Measurements from ENCODE around the gene TLE5. TPM values are rescaled to one million over a fixed set of nuclear protein-coding genes. Genes with fewer than 3 reads are reported as not detected.

Gene TLE5
- total RNA-seq, 3 donors from 2014 or later = 329 to 407 (median 397) TPM

DNA sequence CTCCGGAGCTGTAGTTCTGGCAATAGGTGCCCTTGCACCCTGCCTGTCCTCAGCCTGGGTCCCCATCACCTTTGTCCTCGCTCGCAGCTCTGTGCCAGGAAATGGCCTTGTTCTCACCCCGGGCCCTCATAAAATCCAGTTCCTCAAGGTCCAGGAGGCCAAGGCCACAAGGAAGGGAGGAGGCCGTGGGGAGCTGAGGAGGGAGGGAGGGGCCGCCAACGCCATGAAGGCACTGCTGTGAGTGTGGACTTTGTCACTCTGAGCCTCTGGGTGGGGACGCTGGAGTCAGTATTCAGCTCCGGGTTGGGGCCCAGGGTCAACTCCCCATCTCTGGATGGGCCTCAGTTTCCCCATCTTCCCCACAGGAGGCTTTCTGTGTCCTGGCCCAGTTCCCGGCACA is 22.6 kb upstream of the TLE5 start:
- intact Hi-C loops (cut with DNase I; ENCODE audit: low total_unique reads) = no loop called here
- TF ChIP-seq, protein P1, sequence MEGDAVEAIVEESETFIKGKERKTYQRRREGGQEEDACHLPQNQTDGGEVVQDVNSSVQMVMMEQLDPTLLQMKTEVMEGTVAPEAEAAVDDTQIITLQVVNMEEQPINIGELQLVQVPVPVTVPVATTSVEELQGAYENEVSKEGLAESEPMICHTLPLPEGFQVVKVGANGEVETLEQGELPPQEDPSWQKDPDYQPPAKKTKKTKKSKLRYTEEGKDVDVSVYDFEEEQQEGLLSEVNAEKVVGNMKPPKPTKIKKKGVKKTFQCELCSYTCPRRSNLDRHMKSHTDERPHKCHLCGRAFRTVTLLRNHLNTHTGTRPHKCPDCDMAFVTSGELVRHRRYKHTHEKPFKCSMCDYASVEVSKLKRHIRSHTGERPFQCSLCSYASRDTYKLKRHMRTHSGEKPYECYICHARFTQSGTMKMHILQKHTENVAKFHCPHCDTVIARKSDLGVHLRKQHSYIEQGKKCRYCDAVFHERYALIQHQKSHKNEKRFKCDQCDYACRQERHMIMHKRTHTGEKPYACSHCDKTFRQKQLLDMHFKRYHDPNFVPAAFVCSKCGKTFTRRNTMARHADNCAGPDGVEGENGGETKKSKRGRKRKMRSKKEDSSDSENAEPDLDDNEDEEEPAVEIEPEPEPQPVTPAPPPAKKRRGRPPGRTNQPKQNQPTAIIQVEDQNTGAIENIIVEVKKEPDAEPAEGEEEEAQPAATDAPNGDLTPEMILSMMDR (IDR thresholded peaks at IDR 0.05) = no peak
- TF ChIP-seq POLR2AphosphoS5 (IDR thresholded peaks at IDR 0.05) (no peak), POLR2A (IDR thresholded peaks at IDR 0.05) (no peak)
- H3K9me3 ChIP-seq = no peaks in the 10 kb centered on the region

DNA sequence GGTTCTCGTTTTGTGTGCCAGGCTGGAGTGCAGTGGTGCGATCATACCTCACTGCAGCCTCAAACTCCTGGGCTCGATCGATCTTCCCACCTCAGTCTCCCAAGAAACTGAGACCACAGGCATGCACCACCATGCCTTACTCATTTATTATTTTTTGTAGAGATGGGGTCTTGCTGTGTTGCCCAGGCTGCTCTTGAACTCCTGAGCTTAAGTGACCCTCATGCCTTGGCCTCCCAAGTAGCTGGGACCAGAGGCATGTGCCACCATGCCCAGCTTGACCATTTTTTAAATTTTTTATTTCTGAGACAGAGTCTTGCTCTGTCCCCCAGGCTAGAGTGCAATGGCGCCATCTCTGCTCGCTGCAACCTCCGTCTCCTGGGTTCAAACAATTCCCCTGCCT is 21.7 kb upstream of the TLE5 start:
- TF ChIP-seq POLR2AphosphoS5 (IDR thresholded peaks at IDR 0.05) = no peak
- TF ChIP-seq, protein P1 (IDR thresholded peaks at IDR 0.05) = no peak
- TF ChIP-seq POLR2A (IDR thresholded peaks at IDR 0.05) = no peak
- no peaks in the 10 kb centered on the region for H3K27me3 ChIP-seq
- H3K27ac ChIP-seq = no peak overlapping the region
- intact Hi-C loops (cut with DNase I; ENCODE audit: low total_unique reads) = no loop called here
- peaks cover 0 to 5% of the 10 kb centered on the region in 2 donors for H3K4me1 ChIP-seq
- DNase-seq (ENCODE audit: low spot score in 2 of 2) = no peak
- no peak overlapping the region for H3K4me3 ChIP-seq
- no peaks in the 10 kb centered on the region for H3K9me3 ChIP-seq
- H3K36me3 ChIP-seq = no peaks in the 10 kb centered on the region

More for the DNA sequence above, 22.6 kb upstream of the TLE5 start:
- Histone ChIP-seq H3K36me3 (no peaks in the 10 kb centered on the region), H3K27me3 (no peaks in the 10 kb centered on the region), H3K27ac (no peak overlapping the region), H3K4me3 (no peak overlapping the region), H3K4me1 (peaks cover 0 to 5% of the 10 kb centered on the region in 2 donors)
- no peak for DNase-seq (ENCODE audit: low spot score in 2 of 2)

DNA sequence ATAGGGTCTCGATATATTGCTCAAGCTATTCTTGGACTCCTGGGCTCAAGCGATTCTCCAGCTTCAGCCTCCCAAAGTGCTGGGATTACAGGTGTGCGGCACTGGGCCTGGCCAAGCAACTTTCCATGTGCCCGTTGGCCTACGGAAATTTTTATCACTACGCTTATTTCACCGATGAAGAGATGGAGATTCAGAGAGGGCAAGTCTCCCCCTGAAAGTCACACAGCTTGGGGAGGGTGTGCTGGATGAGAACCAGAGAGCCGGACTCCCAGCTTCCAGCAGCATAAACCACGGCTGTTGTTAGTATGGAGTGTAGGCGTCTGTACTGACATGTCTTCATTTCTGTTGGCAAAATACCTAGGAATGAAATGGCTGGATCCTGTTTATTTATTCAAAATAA is 20.0 kb upstream of the TLE5 start:
- intact Hi-C loops (cut with DNase I; ENCODE audit: low total_unique reads) = no loop called here
- Histone ChIP-seq H3K4me1 (peaks cover 0 to 5% of the 10 kb centered on the region in 2 donors), H3K27me3 (no peaks in the 10 kb centered on the region), H3K27ac (no peak overlapping the region), H3K4me3 (no peak overlapping the region), H3K36me3 (no peaks in the 10 kb centered on the region), H3K9me3 (no peaks in the 10 kb centered on the region)
- TF ChIP-seq, protein P1 (IDR thresholded peaks at IDR 0.05) = no peak
- no peak for TF ChIP-seq POLR2AphosphoS5 (IDR thresholded peaks at IDR 0.05)
- TF ChIP-seq POLR2A (IDR thresholded peaks at IDR 0.05) = no peak
- no peak for DNase-seq (ENCODE audit: low spot score in 2 of 2)

DNA sequence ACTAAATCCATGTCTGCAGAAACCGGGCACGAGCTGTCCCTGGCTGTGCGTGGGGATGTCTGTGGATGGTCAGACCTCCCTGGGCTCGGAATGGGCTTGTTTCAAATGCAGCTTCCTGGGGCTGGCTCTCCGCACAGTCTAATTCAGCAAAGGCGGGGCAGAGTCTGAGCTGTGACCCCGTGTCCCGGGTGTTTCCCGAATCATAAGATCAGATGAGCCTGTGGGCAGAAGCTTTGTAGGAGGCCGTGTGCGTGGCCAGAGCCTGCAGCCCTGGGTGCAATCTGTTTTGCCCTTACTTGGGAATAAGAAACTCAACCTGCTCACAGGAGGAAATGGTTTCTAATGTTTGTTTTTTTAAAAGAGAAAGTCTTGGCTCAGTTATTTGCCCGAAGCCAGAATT is 18.0 kb upstream of the TLE5 start:
- Histone ChIP-seq H3K9me3 (no peaks in the 10 kb centered on the region), H3K4me1 (peaks cover 0 to 5% of the 10 kb centered on the region in 2 donors), H3K4me3 (no peak overlapping the region), H3K27ac (peak overlapping the region; percentile 82 to 85), H3K36me3 (no peaks in the 10 kb centered on the region), H3K27me3 (no peaks in the 10 kb centered on the region)
- TF ChIP-seq POLR2AphosphoS5 (IDR thresholded peaks at IDR 0.05) = peak in 2 of 3 donors; percentile 16 to 48
- TF ChIP-seq, protein P1 (IDR thresholded peaks at IDR 0.05) = no peak
- no peak for TF ChIP-seq POLR2A (IDR thresholded peaks at IDR 0.05)
- DNase-seq (ENCODE audit: low spot score in 2 of 2) = peak in 1 of 2 donors; percentile 77
- intact Hi-C loops (cut with DNase I; ENCODE audit: low total_unique reads) = no loop called here

DNA sequence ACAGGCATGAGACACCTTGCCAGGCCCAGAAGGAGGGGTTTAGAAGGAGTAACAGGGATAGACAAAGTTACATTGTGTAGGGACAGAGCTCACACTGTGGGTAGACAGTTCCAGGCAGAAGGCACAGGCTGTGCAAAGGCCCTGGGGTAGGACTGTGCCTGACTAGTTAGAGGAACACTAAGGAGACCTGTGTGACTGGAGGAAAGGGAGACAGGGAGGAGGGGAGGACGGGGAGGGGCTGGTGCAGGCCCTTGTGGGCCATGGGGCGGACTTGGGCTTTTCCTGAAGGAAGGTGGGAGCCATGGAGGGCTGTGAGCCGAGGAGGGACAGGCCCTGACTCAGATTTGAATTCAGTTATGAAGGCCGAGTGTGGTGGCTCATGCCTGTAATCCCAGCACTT is 17.3 kb upstream of the TLE5 start:
- Histone ChIP-seq H3K4me3 (no peak overlapping the region), H3K27me3 (no peaks in the 10 kb centered on the region), H3K4me1 (peaks cover 0 to 5% of the 10 kb centered on the region in 2 donors), H3K27ac (peak overlapping the region; percentile 82 to 85), H3K9me3 (no peaks in the 10 kb centered on the region), H3K36me3 (no peaks in the 10 kb centered on the region)
- no peak for TF ChIP-seq POLR2AphosphoS5 (IDR thresholded peaks at IDR 0.05)
- TF ChIP-seq, protein P1 (IDR thresholded peaks at IDR 0.05) = no peak
- TF ChIP-seq POLR2A (IDR thresholded peaks at IDR 0.05) = no peak
- DNase-seq (ENCODE audit: low spot score in 2 of 2) = no peak
- intact Hi-C loops (cut with DNase I; ENCODE audit: low total_unique reads) = no loop called here
